Nucleus accumbens (tissue), 56 donors: ENCODE data around the gene LMTK3.
"Not testable (repeated sequence)": the region's sequence is repeated elsewhere in the genome, so short reads cannot be mapped to it uniquely, and the experiment has no call there.

Source experiments
- DNase-seq, 56 donors: peaks; one replicate each; lab custom pipeline; 2025; lab: John Stamatoyannopoulos, UW

LMTK3 gene

GRCh38 chr19:48492925-48493717 lies 18.5 kb downstream of the LMTK3 start:
- DNase-seq: peak; percentile 30 to 99 (median 82)

DNA sequence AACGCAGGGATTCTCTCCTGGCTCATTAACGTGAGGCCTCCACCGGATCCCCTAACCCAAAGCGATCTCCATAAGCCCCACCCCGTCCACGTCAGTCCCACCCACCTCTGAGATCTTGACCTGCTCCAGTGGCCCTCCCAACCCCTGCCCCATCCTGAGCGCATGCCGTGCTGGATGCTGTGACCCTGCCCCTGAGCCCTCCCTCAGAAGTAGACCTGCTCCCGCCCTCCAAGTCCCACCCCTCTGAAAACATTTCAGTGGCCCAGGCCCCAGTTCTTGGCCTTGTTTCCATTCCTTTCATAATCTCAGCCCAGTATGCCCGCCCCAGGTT lies 19.9 kb downstream of the LMTK3 start:
- DNase-seq: no peak

DNA sequence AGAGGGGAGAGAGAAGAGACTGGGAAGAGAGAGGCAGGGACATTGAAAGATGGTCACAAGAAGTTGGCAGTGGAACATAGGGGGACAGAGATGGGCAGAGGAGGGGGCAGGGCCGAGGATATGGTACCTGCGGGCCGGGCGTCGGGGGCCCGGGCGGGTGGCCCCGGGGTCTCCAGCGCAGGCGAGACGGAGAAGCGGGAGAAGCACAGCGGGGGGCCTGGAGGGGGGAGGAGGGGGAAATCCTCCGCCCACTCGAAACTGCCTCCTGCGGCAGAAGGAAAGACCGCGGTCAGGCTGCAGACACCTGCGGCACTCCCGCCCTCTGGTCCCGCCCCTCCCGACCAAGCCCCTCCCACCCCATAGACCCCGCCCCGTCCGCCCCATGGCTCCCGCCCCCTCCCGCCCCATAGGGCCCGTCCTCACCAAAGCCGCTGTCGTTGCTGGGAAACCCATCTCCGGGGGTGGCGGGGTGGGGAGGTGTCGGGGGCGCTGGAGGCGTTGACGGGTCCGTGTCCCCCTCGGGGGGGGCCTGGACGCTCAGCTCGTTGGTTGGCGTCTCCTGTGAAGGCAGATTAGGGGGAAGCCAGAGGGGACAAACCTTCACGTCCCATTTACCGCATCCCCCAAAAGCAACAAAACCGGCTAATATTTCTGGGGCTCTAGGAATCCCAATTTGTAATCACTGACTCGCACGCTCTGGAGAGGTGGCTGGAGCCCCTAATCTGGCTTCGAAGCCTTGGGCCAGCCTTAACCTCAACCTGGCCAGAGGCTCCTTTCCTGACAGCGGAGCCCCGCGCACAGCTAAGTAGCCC lies 20.4 kb downstream of the LMTK3 start:
- peak in 9 of 56 donors; percentile 13 to 40 (median 24) for DNase-seq

DNA sequence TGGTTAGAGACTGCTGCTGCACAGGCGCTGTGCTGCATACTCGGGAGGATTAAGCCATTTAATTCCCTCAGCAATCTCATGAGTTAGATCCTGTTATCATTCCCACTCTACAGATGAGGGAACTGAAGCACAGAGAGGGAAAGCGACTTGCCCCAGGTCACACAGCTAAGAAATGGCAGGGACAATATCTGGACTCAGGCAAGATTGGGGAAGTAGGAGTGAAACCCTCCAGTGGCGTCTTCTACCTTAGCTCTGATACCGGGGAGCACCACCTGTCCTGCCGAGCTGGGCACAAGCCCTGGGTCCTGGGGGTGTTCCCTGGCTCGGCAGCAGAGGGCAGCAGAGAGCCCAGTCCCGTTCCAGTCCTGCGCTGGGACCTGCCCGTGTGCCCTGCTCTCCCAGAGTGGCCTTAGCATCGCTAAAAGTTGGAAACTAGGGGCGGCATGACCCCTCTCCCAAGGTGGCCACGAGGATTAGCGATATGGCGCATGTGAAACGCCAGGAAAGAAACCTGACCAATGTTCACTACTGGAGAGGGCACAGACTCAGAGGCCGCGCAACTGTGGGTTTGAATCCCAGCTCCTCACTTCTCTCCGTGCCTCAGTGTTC lies 21.9 kb downstream of the LMTK3 start:
- DNase-seq: peak in 39 of 56 donors; percentile 2 to 59 (median 21)

- DNase-seq: not testable (repeated sequence)
Measured at GRCh38 chr19:48488478-48488877, 23.2 kb downstream of the LMTK3 start.

DNA sequence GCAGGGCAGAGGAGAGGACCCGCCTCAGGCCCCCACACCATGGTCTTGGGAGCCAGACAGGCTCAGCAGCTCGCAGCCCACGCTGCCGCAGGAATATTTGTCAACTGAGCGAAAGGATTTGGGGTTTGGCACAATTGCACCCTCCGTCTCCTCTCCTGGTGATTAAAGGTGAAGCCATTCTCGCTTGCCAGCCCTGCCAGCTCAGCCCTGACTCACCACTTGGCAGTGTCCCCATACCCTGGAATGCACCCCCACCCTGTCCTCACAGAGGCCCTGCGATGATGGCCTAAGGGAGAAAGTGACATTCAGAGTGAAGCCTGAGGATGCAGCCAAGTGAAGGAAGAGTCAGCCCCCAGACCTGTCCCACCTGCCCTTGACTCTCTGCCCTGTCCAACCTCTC lies 23.7 kb downstream of the LMTK3 start:
- peak in 6 of 56 donors; percentile 3 to 40 (median 10) for DNase-seq

- no peak for DNase-seq
Measured at GRCh38 chr19:48487544-48487943, 24.1 kb downstream of the LMTK3 start.

DNA sequence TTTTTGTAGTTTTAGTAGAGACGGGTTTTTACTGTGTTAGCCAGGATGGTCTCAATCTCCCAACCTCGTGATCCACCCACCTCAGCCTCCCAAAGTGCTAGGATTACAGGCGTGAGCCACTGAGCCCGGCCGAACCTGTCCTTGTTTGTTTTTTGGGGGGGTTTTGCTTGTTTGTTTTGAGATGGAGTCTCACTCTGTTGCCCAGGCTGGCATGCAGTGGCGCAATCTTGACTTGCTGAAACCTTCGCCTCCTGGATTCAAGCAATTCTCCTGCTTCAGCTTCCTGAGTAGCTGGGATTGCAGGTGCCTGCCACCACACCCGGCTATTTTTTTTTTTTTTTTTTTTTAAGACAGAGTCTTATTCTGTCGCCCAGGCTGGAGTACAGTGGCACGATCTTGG lies 24.9 kb downstream of the LMTK3 start:
- not testable (repeated sequence) for DNase-seq

- DNase-seq: no peak
Measured at GRCh38 chr19:48484931-48485612, 26.6 kb downstream of the LMTK3 start.

GRCh38 chr19:48484247-48484893 lies 27.3 kb downstream of the LMTK3 start:
- DNase-seq: no peak

GRCh38 chr19:48483301-48483700 lies 28.3 kb downstream of the LMTK3 start:
- peak in 1 of 56 donors; percentile 10 for DNase-seq

DNA sequence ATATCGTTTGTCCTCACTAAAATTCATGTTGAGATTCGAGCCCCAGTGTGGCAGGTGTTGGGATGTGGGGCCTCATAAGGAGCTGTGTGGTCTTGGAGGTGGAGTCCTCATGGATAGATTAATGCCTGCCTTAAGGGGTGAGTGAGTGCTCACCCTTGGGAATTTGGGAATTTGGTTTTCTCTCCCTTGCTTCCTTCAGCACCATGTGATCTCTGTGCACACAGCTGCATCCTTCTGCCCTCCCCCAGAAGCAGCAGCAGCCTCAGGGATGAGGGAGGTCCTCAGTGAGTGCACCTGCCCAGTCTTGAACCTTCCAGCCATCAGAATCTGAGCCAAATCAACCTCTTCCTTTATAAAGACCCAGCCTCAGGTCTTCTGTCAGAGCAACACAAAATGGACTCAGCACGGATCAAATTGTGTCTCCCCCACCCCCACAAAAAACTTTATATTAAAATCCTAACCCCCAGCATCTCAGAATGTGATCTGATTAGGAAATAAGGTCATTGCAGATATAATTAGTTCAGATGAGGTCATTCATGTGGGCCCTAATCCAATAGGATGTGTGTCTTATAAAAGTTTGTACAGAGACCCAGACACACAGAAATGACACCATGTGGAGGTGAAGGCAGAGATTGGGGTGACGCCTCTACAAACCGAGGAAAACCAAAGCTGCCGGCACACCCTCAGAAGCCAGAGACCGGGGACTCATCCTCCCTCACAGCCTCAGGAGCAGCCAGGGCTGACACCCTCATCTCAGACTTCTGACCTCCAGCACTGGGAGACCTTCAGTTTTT lies 29.6 kb downstream of the LMTK3 start:
- DNase-seq: no peak

GRCh38 chr19:48480558-48481500 lies 30.8 kb downstream of the LMTK3 start:
- DNase-seq: peak in 43 of 56 donors; percentile 20 to 81 (median 61)

- DNase-seq: peak in 51 of 56 donors; percentile 6 to 85 (median 58)
Measured at GRCh38 chr19:48480183-48480557, 31.5 kb downstream of the LMTK3 start.

DNA sequence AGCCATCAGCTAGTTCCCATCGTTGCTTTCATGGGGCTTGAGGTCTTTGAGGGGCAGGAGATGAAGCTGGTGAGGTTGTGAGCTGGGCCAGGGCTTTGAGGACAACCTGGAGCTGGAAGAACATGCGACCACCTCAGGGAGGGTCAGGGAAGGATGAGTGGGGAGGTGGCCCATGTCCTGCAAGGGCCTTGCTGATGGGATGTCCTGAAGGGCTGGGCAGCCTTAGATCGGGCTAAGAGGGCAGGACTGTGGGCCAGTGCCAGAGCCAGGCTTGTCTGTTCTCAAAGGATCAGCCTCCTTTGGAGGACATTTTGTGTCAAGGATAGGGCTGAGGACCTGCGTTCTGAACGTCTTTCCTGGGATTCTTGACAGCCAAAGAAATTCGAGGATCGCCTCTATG lies 31.9 kb downstream of the LMTK3 start:
- no peak for DNase-seq

DNA sequence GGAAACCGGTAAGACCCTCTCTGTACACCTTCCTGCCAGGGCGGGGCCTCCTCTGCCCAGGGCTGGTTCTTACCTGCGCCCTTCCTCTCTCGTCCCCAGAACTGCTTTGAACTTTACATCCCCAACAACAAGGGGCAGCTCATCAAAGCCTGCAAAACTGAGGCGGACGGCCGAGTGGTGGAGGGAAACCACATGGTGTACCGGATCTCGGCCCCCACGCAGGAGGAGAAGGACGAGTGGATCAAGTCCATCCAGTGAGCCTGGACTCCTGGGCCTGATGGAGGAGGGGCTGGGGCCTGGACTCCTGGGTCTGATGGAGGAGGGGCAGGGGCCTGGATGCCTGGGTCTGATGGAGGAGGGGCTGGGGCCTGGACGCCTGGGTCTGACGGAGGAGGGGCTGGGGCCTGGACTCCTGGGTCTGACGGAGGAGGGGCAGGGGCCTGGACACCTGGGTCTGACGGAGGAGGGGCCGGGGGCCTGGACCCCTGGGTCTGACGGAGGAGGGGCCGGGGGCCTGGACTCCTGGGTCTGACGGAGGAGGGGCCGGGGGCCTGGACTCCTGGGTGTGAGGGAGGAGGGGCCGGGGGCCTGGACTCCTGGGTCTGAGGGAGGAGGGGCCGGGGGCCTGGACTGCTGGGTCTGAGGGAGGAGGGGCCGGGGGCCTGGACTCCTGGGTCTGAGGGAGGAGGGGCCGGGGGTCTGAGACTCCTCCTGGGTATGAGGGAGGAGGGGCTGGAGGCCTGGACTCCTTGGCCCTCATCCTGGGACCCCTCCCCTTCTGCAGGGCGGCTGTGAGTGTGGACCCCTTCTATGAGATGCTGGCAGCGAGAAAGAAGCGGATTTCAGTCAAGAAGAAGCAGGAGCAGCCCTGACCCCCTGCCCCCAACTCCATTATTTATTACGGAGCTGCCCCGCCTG lies 33.0 kb downstream of the LMTK3 start:
- DNase-seq: no peak

DNA sequence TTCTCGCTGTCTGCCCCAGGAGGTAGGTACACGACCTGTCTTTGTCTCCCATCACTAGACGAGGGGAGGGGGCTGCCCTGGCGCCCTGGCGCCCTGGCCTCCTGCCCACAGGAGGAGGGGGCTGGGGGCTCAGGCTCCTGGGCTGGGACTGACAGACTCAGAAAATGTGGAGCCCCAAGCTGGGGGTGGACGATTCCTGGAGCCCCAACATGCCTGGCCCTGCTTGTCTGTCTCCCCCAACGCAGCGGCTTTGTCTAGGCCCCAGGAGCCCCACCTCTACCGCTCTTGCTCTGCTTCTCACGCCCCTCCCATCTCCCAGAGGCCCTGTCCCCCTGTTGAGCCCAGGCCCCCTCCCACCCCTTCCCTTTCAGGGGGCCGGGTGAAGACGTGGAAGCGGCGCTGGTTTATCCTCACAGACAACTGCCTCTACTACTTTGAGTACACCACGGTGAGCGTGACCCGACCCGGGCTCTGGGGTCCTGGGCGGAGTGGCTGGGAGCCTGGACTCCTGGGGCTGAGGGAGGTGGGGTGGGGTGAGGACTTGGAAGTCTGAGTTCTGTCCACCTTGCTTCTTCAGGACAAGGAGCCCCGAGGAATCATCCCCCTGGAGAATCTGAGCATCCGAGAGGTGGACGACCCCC lies 33.8 kb downstream of the LMTK3 start:
- DNase-seq: no peak
